Transverse colon (tissue), 3 donors: ENCODE data around the gene SAPCD2.

Experiments
- CTCF ChIP-seq, 5 experiments: fragments of 200-600 bp in 3 of 5; fragments of 450-650 bp in 2 of 5; sonication (generic) in 3 of 5; IDR thresholded peaks; 1 replicate in 2 of 5; 2 replicates in 3 of 5; pipeline ENCODE4 v1.5.1; 2016 to 2017; ENCODE audit warnings: antibody characterized with exemption in 5 of 5, inconsistent platforms in 3 of 5, mild to moderate bottlenecking in 2 of 5, moderate library complexity in 1 of 5
- EP300 ChIP-seq: sonication (generic); formaldehyde crosslinking; IDR thresholded peaks from one replicate; pipeline ENCODE4 v1.6.1; 2017; ENCODE audit warnings: antibody characterized with exemption, low read depth
- POLR2A ChIP-seq: fragments of 450-650 bp; IDR thresholded peaks from one replicate; pipeline ENCODE4 v1.6.1; 2016; ENCODE audit warnings: antibody characterized with exemption, mild to moderate bottlenecking, moderate library complexity

DNA sequence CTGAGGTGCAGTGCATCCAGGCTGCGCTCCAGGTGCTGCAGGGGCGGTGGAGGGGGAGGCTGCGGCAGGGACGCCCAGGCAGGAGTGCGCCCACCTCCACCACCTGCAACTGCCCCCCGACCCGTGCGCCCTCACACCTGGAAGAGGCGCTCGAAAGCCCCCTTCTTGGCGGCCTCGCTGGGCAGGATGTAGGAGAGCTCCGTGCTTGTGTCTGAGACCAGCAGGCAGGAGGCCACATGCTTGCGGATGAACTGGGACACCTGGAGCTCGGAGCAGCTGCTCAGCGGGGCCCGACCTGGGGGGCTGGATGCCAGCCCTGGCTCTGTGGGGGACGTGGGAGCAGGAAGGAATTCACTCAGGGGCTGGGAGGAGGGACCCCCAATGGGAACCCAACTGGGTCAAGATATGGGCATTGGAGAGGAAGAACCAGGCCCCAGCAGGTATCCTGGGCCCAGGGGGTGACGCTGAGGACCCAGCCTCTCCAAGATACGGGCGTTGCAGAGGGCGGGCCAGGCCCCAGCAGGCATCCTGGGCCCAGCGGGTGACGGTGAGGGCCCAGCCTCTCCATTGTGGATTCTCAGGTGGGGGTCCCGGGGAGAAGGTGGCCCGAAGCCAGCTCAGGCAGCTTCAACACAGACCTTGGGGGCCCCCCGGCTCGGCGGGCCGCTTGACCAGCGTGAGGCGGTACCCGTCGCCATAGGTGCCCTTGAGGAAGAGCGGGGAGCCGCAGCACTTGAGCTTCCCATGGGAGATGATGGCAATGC is 55.4 kb downstream of the SAPCD2 start:
- TF ChIP-seq EP300 (no peak), CTCF (IDR thresholded peaks at IDR 0.05) (no peak), POLR2A (no peak)
